ENCODE data around the gene KCNIP3.

GRCh38 chr2:95258271-95258670 lies 38.9 kb upstream of the KCNIP3 start:
- no peak for TF ChIP-seq CTCF (conservative IDR thresholded peaks at IDR 0.05)
- TF ChIP-seq EZH2 (IDR thresholded peaks at IDR 0.05; ENCODE audit: low read depth), result no peak
